Fibroblast of lung (primary cell): Measurements from ENCODE around the gene C9orf50. TPM values are rescaled to one million over a fixed set of nuclear protein-coding genes. Genes with fewer than 3 reads are reported as not detected.

Experiments used
- DNase-seq, 2 donors: peaks; one replicate each; pipeline versions ENCODE4 v3.0.0 to v3.0.0-alpha.2; 2010; ENCODE audit warnings: low read depth in 2 of 2
- H2AFZ ChIP-seq: 2 replicates; pipeline ENCODE4 v1.5.1; 2012; ENCODE audit warnings: low read length, control low read depth, inconsistent platforms
- H3K27ac ChIP-seq: 2 replicates; pipeline ENCODE4 v1.5.1; 2011; ENCODE audit warnings: low read length, control low read depth; ENCODE audit not compliant: insufficient read depth
- H3K27me3 ChIP-seq: 2 replicates; pipeline ENCODE4 v1.5.1; 2011; ENCODE audit warnings: mild to moderate bottlenecking, low read length; ENCODE audit not compliant: control insufficient read depth, insufficient read depth
- H3K36me3 ChIP-seq: 2 replicates; pipeline ENCODE4 v1.5.1; 2011; ENCODE audit warnings: low read length; ENCODE audit not compliant: control insufficient read depth, insufficient read depth
- H3K4me1 ChIP-seq: 2 replicates; pipeline ENCODE4 v1.5.1; 2011; ENCODE audit warnings: low read length; ENCODE audit not compliant: control insufficient read depth, insufficient read depth; ENCODE audit errors: extremely low read depth
- H3K4me2 ChIP-seq: 2 replicates; pipeline ENCODE4 v1.5.1; 2011; ENCODE audit warnings: low read length, control low read depth; ENCODE audit not compliant: insufficient read depth; ENCODE audit errors: extremely low read depth
- H3K4me3 ChIP-seq, 4 experiments: fragments of 200-600 bp in 1 of 4; sonication (generic) in 1 of 4; replicated peaks in 1 of 4; 2 replicates each; pipeline ENCODE4 v1.5.1; 2011 to 2016; ENCODE audit warnings: low read length in 4 of 4, low read depth in 3 of 4, mild to moderate bottlenecking in 3 of 4, control low read depth in 2 of 4, inconsistent platforms in 1 of 4, mixed read lengths in 1 of 4; ENCODE audit not compliant: insufficient read depth in 1 of 4; ENCODE audit errors: control extremely low read depth in 1 of 4
- H3K79me2 ChIP-seq: 2 replicates; pipeline ENCODE4 v1.5.1; 2012; ENCODE audit warnings: mild to moderate bottlenecking, low read length, inconsistent platforms; ENCODE audit not compliant: control insufficient read depth, insufficient read depth
- H3K9ac ChIP-seq: 2 replicates; pipeline ENCODE4 v1.5.1; 2011; ENCODE audit warnings: mild to moderate bottlenecking, low read length, control low read depth; ENCODE audit not compliant: insufficient read depth
- H3K9me3 ChIP-seq: 2 replicates; pipeline ENCODE4 v1.5.1; 2012; ENCODE audit warnings: low read depth, low read length; ENCODE audit not compliant: control insufficient read depth, insufficient read depth
- H4K20me1 ChIP-seq: 2 replicates; pipeline ENCODE4 v1.5.1; 2011; ENCODE audit warnings: low read length; ENCODE audit not compliant: control insufficient read depth, insufficient read depth; ENCODE audit errors: extremely low read depth
- EZH2 ChIP-seq: IDR thresholded peaks from 2 replicates; pipeline ENCODE4 v1.5.1; 2012; ENCODE audit warnings: low read length, control low read depth, mild to moderate bottlenecking; ENCODE audit errors: missing control alignments
- polyA plus RNA-seq, 2 donors: library from polyadenylated mRNA; depleted of rRNA in 1 of 2; stranded (reverse) in 1 of 2; unstranded in 1 of 2; fragments of >200 nt; gene quantifications; 2 replicates each; pipeline ENCODE4 v1.2.1, GENCODE V29; 2011 to 2012; ENCODE audit warnings: missing spikeins in 1 of 2
- total RNA-seq: library from RNA; depleted of rRNA; stranded (reverse); fragments of >200 nt; gene quantifications from 2 replicates; pipeline ENCODE4 v1.2.1, GENCODE V29; 2014
- TF ChIP-seq, protein P1 (sequence below), 2 donors: IDR thresholded peaks in 1 of 2; conservative IDR thresholded peaks in 1 of 2; 1 replicate in 1 of 2; 2 replicates in 1 of 2; pipeline ENCODE4 v1.5.1; 2011 to 2012; ENCODE audit warnings: low read length in 2 of 2, control low read depth in 1 of 2, inconsistent platforms in 1 of 2, low read depth in 1 of 2, mild to moderate bottlenecking in 1 of 2

C9orf50 gene
- total and polyA plus RNA-seq, 2 donors (not counting 1 experiment from before 2014, with no cell fraction given) = 0.16 to 0.17 TPM

DNA sequence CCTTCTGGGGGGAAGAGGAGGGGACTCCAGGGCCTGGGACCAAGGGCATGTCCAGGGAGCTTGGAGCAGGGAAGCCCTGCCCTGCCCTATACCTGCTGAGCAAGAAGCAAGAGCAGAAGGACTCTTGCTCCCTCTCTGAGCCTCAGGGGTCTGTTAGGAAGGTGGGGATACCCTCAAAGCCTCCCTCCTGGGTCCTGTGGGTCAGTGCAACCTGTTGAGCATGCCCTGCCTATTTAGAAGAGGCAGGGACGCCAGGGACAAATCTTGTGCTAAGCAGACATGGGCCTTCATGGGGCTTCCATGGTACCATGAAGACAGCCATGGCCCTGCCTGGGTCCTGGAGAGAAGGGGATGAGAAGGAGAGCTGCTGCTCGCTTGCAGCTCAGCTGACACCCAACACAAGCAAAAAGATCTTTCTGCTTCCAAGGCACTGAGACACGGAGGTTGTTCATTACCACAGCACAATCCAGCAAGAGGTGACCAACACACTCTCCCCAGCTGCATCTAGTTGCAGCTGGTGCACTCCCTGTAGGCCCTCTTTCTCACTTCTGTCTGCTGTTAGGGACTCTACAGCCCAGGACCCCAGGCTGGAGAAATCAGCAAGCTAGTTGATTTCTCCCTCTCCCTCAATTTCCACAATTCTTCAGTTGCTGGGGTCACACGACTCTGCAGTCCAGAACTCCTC is 39.3 kb downstream of the C9orf50 start:
- Histone ChIP-seq H3K27me3 (no peaks in the 10 kb centered on the region), H3K27ac (no peak overlapping the region), H3K4me2 (no peak overlapping the region), H3K79me2 (no peaks in the 10 kb centered on the region), H2AFZ (no peak overlapping the region), H4K20me1 (no peaks in the 10 kb centered on the region), H3K9me3 (no peaks in the 10 kb centered on the region), H3K9ac (no peak overlapping the region), H3K36me3 (no peaks in the 10 kb centered on the region), H3K4me1 (peaks cover 2% of the 10 kb centered on the region), H3K4me3 (no peak overlapping the region)
- TF ChIP-seq EZH2 = no peak
- TF ChIP-seq, protein P1, sequence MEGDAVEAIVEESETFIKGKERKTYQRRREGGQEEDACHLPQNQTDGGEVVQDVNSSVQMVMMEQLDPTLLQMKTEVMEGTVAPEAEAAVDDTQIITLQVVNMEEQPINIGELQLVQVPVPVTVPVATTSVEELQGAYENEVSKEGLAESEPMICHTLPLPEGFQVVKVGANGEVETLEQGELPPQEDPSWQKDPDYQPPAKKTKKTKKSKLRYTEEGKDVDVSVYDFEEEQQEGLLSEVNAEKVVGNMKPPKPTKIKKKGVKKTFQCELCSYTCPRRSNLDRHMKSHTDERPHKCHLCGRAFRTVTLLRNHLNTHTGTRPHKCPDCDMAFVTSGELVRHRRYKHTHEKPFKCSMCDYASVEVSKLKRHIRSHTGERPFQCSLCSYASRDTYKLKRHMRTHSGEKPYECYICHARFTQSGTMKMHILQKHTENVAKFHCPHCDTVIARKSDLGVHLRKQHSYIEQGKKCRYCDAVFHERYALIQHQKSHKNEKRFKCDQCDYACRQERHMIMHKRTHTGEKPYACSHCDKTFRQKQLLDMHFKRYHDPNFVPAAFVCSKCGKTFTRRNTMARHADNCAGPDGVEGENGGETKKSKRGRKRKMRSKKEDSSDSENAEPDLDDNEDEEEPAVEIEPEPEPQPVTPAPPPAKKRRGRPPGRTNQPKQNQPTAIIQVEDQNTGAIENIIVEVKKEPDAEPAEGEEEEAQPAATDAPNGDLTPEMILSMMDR (conservative IDR thresholded peaks at IDR 0.05 in 1 of 2, IDR thresholded peaks at IDR 0.05 in 1 of 2; ENCODE audit: low read depth in 1 of 2, low read length in 2 of 2) = no peak
- no peak for DNase-seq

DNA sequence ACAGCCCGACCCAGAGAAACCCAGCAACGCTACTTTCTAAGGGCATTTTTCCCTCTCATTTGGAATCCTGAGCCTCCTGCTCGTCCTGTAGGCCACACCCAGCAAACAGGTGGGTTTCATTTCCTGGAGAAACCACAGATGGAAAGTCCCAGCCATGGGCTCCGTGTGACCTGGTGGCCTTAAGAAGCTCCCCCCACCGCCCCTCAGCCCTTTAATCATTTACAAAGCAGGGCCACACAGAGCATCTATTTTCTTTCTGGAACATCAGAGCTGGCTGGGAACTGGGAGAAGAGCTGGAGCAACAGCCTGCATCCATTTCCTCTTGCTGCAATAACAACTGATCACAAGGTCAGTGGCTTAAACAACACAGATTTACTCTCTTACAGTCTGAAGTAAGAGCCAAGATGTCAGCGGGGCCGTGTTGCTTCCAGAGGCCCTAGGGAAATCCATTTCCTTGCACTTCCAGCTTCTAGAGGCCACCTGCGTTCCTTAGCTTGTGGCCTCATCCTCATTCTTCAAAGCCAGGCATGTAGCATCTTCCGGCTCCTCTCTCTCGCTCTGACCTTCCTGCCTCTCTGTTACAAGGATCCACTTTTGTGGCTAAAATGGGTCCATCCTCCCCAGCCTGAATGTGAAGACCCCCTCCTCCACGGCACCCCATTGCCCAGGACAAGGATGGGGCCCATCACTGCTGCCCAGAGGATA is 40.5 kb downstream of the C9orf50 start:
- TF ChIP-seq, protein P1 (conservative IDR thresholded peaks at IDR 0.05 in 1 of 2, IDR thresholded peaks at IDR 0.05 in 1 of 2; ENCODE audit: low read depth in 1 of 2, low read length in 2 of 2) = no peak
- TF ChIP-seq EZH2 = no peak
- DNase-seq = no peak
- H3K9ac ChIP-seq = no peak overlapping the region

DNA sequence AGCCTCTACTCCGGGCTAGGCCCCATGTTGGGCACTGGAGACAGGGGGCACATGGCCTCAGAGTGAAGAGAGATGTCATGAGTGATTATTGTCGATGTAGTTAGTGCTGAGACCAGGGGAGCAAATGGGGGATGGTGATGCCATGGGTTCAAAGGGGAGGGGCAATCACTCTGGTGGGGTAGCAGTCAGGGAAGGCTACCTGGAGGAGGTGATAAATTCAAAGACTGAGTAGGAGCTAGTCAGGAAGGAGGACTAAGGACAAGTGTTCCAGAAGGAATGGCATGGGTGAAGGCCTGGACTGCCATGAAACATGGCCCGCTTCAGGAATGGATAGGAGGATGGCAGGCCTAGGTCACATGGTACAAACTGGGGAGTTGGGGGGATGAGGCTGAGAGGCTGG is 41.6 kb downstream of the C9orf50 start:
- Histone ChIP-seq H2AFZ (no peak overlapping the region), H3K27ac (no peak overlapping the region), H3K27me3 (no peaks in the 10 kb centered on the region), H3K79me2 (no peaks in the 10 kb centered on the region), H3K4me2 (no peak overlapping the region), H3K4me3 (no peak overlapping the region), H4K20me1 (no peaks in the 10 kb centered on the region), H3K4me1 (peaks cover 14% of the 10 kb centered on the region), H3K36me3 (no peaks in the 10 kb centered on the region), H3K9me3 (no peaks in the 10 kb centered on the region), H3K9ac (no peak overlapping the region)
- TF ChIP-seq EZH2 = no peak
- TF ChIP-seq, protein P1 (conservative IDR thresholded peaks at IDR 0.05 in 1 of 2, IDR thresholded peaks at IDR 0.05 in 1 of 2; ENCODE audit: low read depth in 1 of 2, low read length in 2 of 2) = no peak
- no peak for DNase-seq

More for the DNA sequence above, 40.5 kb downstream of the C9orf50 start:
- Histone ChIP-seq H2AFZ (no peak overlapping the region), H3K4me2 (no peak overlapping the region), H3K27me3 (no peaks in the 10 kb centered on the region), H4K20me1 (no peaks in the 10 kb centered on the region), H3K79me2 (no peaks in the 10 kb centered on the region), H3K27ac (no peak overlapping the region), H3K4me3 (no peak overlapping the region), H3K9me3 (no peaks in the 10 kb centered on the region), H3K36me3 (no peaks in the 10 kb centered on the region), H3K4me1 (peaks cover 10% of the 10 kb centered on the region)
